Tibial nerve (tissue), 4 donors: ENCODE results near the gene CRYBG3. TPM values are rescaled to one million over a fixed set of nuclear protein-coding genes. Genes with fewer than 3 reads are reported as not detected.

ENCODE experiments used
- DNase-seq, 2 donors: peaks; one replicate each; pipeline ENCODE4 v3.0.0-alpha.2; 2019; ENCODE audit warnings: low spot score in 2 of 2
- H3K27ac ChIP-seq, 4 donors: fragments of 200-600 bp; sonication (generic) in 3 of 4; one replicate each; pipeline ENCODE4 v1.5.1; 2017 to 2019; ENCODE audit warnings: mild to moderate bottlenecking in 1 of 4
- H3K27me3 ChIP-seq, 2 donors: fragments of 200-600 bp; sonication (generic) in 1 of 2; one replicate each; pipeline versions ENCODE4 v1.5.1 to v1.6.0; 2017 to 2019
- H3K36me3 ChIP-seq, 3 donors: fragments of 200-600 bp; sonication (generic); one replicate each; pipeline ENCODE4 v1.5.1; 2018 to 2019
- H3K4me1 ChIP-seq, 4 donors: fragments of 200-600 bp; sonication (generic) in 3 of 4; one replicate each; pipeline ENCODE4 v1.5.1; 2017 to 2019
- H3K4me3 ChIP-seq, 4 donors: fragments of 200-600 bp; sonication (generic) in 3 of 4; one replicate each; pipeline ENCODE4 v1.5.1; 2017 to 2019; ENCODE audit warnings: mild to moderate bottlenecking in 1 of 4, moderate library complexity in 1 of 4
- H3K9me3 ChIP-seq, 4 donors: fragments of 200-600 bp; sonication (generic) in 3 of 4; one replicate each; pipeline ENCODE4 v1.5.1; 2017 to 2019
- CTCF ChIP-seq, 5 experiments: fragments of 200-600 bp in 3 of 5; fragments of 450-650 bp in 2 of 5; sonication (generic) in 3 of 5; IDR thresholded peaks; one replicate each; pipeline ENCODE4 v1.5.1; 2016 to 2019; ENCODE audit warnings: antibody characterized with exemption in 5 of 5, mild to moderate bottlenecking in 3 of 5, moderate library complexity in 2 of 5
- EP300 ChIP-seq, 2 donors: sonication (generic); formaldehyde crosslinking; IDR thresholded peaks; one replicate each; pipeline ENCODE4 v1.6.1; 2017; ENCODE audit warnings: antibody characterized with exemption in 2 of 2, mild to moderate bottlenecking in 1 of 2
- POLR2A ChIP-seq, 2 donors: fragments of 450-650 bp; IDR thresholded peaks; one replicate each; pipeline ENCODE4 v1.6.1; 2017; ENCODE audit warnings: antibody characterized with exemption in 2 of 2, mild to moderate bottlenecking in 2 of 2, moderate library complexity in 2 of 2
- WGBS, 2 donors: methylation state at CpG; one replicate each; pipeline ENCODE4 v1.1.5; 2018; 5-methylcytosine and 5-hydroxymethylcytosine counted together
- total RNA-seq, 4 donors: library from RNA; depleted of rRNA; stranded (reverse); fragments of >200 nt; gene quantifications; one replicate each; pipeline ENCODE4 v1.1.0, GENCODE V29; 2016

CRYBG3 gene
- total RNA-seq, 4 donors from 2014 or later: 30.9 to 48.1 (median 32.1) TPM

- 64 to 68% methylated on average over 5 of the region's 5 CpGs for WGBS, 2 donors
- no peak for TF ChIP-seq CTCF (IDR thresholded peaks at IDR 0.05)
- no peak for TF ChIP-seq EP300 (IDR thresholded peaks at IDR 0.05)
- TF ChIP-seq POLR2A (IDR thresholded peaks at IDR 0.05): no peak
Observed at GRCh38 chr3:97991293-97991682, 169.5 kb downstream of the CRYBG3 start.

GRCh38 chr3:97992547-97993173, 170.8 kb downstream of the CRYBG3 start:
- no peak overlapping the region for H3K4me3 ChIP-seq
- no peak for DNase-seq
- WGBS, 2 donors: 96% methylated on average over 2 of the region's 2 CpGs
- H3K27me3 ChIP-seq: no peaks in the 10 kb centered on the region
- no peaks in the 10 kb centered on the region for H3K36me3 ChIP-seq
- TF ChIP-seq EP300 (IDR thresholded peaks at IDR 0.05): no peak
- TF ChIP-seq CTCF (IDR thresholded peaks at IDR 0.05): no peak
- no peak for TF ChIP-seq POLR2A (IDR thresholded peaks at IDR 0.05)
- H3K4me1 ChIP-seq: no peaks in the 10 kb centered on the region
- H3K9me3 ChIP-seq: no peaks in the 10 kb centered on the region
- no peak overlapping the region for H3K27ac ChIP-seq

More at GRCh38 chr3:97991293-97991682, 169.5 kb downstream of the CRYBG3 start:
- no peak overlapping the region for H3K27ac ChIP-seq
- no peaks in the 10 kb centered on the region for H3K27me3 ChIP-seq
- no peak for DNase-seq
- H3K4me3 ChIP-seq: no peak overlapping the region
- H3K4me1 ChIP-seq: no peaks in the 10 kb centered on the region
- H3K9me3 ChIP-seq: no peaks in the 10 kb centered on the region
- no peaks in the 10 kb centered on the region for H3K36me3 ChIP-seq

- WGBS, 2 donors: 62 to 63% methylated on average over 2 of the region's 2 CpGs
- Histone ChIP-seq H3K4me1 (no peaks in the 10 kb centered on the region), H3K27me3 (no peaks in the 10 kb centered on the region), H3K36me3 (no peaks in the 10 kb centered on the region), H3K9me3 (no peaks in the 10 kb centered on the region), H3K4me3 (no peak overlapping the region), H3K27ac (no peak overlapping the region)
- TF ChIP-seq CTCF (IDR thresholded peaks at IDR 0.05) (no peak), POLR2A (IDR thresholded peaks at IDR 0.05) (no peak), EP300 (IDR thresholded peaks at IDR 0.05) (no peak)
- DNase-seq: no peak
Observed at GRCh38 chr3:97993526-97993925, 171.7 kb downstream of the CRYBG3 start.

GRCh38 chr3:97994328-97994945, 172.6 kb downstream of the CRYBG3 start:
- DNase-seq: no peak
- 94 to 96% methylated on average over 2 of the region's 2 CpGs for WGBS, 2 donors

More at GRCh38 chr3:97994328-97994945, 172.6 kb downstream of the CRYBG3 start:
- H3K4me1 ChIP-seq: no peaks in the 10 kb centered on the region
- H3K27me3 ChIP-seq: no peaks in the 10 kb centered on the region
- no peaks in the 10 kb centered on the region for H3K36me3 ChIP-seq
- H3K9me3 ChIP-seq: no peaks in the 10 kb centered on the region
- no peak overlapping the region for H3K27ac ChIP-seq
- TF ChIP-seq EP300 (IDR thresholded peaks at IDR 0.05): no peak
- TF ChIP-seq POLR2A (IDR thresholded peaks at IDR 0.05): no peak
- TF ChIP-seq CTCF (IDR thresholded peaks at IDR 0.05): no peak
- H3K4me3 ChIP-seq: no peak overlapping the region

Other genes starting within 250 kb of the CRYBG3 start
- gene ARL6, start 57.3 kb upstream of the CRYBG3 start, total RNA-seq: 10 to 100 TPM in 3 of 4 donors, 1 to 10 TPM in 1; 7.6 to 18.6 (median 14.4) TPM
- gene RIOX2, start 150.4 kb downstream of the CRYBG3 start, total RNA-seq: 10 to 100 TPM; 24.9 to 27.0 (median 26.8) TPM
- not detected for gene GABRR3, start 213.3 kb downstream of the CRYBG3 start, total RNA-seq